ENCODE measurements around the gene TRIM47. TPM values are rescaled to one million over a fixed set of nuclear protein-coding genes. Genes with fewer than 3 reads are reported as not detected.

The TRIM47 gene
- 10 to 100 TPM; 20.4 to 21.7 TPM for polyA plus RNA-seq

- Histone ChIP-seq H3K27me3 (ENCODE audit: control insufficient read depth in 1 of 2, insufficient read depth in 2 of 2, low read length in 2 of 2) (no peaks in the 10 kb centered on the region), H3K4me1 (ENCODE audit: control insufficient read depth in 2 of 2, insufficient read depth in 2 of 2, low read length in 1 of 2) (peaks cover 8 to 26% of the 10 kb centered on the region in 2 donors), H3K9me3 (ENCODE audit: control insufficient read depth in 2 of 2, insufficient read depth in 1 of 2, low read depth in 1 of 2, low read length in 1 of 2) (no peaks in the 10 kb centered on the region), H3K27ac (ENCODE audit: low read depth in 2 of 2, low read length in 1 of 2) (peak within 1 kb of the TSS; percentile 96), H3K4me3 (ENCODE audit: low read depth in 1 of 2, low read length in 2 of 2) (peak within 1 kb of the TSS; percentile 61 to 72), H3K36me3 (ENCODE audit: control insufficient read depth in 2 of 2, insufficient read depth in 2 of 2, low read length in 1 of 2) (peaks cover 0 to 22% of the 10 kb centered on the region in 2 donors)
- 1% methylated on average over 78 to 87 of the region's 87 CpGs for WGBS, 2 donors
These were observed at the start of gene TRIM47 for GRCh38 chr17:75878174-75878998. Gene TRIM47 (minus strand): TSS chr17:75878581. CDS start chr17:75878548, 33 bp downstream.

DNA sequence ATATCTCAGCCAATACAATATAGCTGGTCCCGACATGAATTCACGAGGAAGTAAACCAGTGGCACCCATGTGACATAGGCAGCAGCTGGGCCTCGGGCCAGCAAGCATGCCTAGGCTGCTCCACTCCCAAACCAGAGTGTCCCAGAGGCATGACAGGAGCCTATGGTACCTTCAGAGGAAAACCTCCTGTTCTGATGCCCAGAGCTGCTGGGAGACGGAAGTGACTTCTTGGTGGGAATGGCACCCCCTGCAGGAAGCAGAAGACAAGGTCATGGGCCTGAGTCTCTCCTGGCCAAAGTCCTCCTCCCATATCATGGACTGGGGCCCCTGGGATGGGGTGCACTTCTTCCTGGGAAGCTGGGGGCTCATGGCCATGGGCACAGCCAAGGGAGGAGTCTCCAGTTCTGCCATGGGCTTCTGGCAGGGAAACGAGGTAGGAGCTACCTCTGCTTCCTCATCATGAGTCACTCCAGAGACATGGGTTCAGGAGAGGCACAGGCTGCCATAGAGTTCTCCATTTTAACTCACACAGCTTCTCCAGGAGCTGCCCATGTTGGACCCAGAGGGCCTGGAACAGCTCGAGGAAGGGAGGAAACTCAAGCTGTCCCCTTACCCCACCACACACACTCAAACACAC, 49.0 kb upstream of the TRIM47 start:
- Histone ChIP-seq H3K27me3 (ENCODE audit: control insufficient read depth in 1 of 2, insufficient read depth in 2 of 2, low read length in 2 of 2) (no peaks in the 10 kb centered on the region), H3K4me3 (ENCODE audit: low read depth in 1 of 2, low read length in 2 of 2) (no peak overlapping the region), H3K4me1 (ENCODE audit: control insufficient read depth in 2 of 2, insufficient read depth in 2 of 2, low read length in 1 of 2) (peaks cover 0 to 24% of the 10 kb centered on the region in 2 donors), H3K27ac (ENCODE audit: low read depth in 2 of 2, low read length in 1 of 2) (peak overlapping the region; percentile 90 to 93), H3K36me3 (ENCODE audit: control insufficient read depth in 2 of 2, insufficient read depth in 2 of 2, low read length in 1 of 2) (peaks cover 0 to 19% of the 10 kb centered on the region in 2 donors), H3K9me3 (ENCODE audit: control insufficient read depth in 2 of 2, insufficient read depth in 1 of 2, low read depth in 1 of 2, low read length in 1 of 2) (no peaks in the 10 kb centered on the region)
- WGBS, 2 donors, result 46 to 51% methylated on average over 6 of the region's 6 CpGs

- H3K27ac ChIP-seq (ENCODE audit: low read depth in 2 of 2, low read length in 1 of 2), result peak overlapping the region; percentile 85 to 93
- no peaks in the 10 kb centered on the region for H3K27me3 ChIP-seq (ENCODE audit: control insufficient read depth in 1 of 2, insufficient read depth in 2 of 2, low read length in 2 of 2)
- 77 to 85% methylated on average over 4 of the region's 4 CpGs for WGBS, 2 donors
- H3K4me3 ChIP-seq (ENCODE audit: low read depth in 1 of 2, low read length in 2 of 2), result no peak overlapping the region
- H3K9me3 ChIP-seq (ENCODE audit: control insufficient read depth in 2 of 2, insufficient read depth in 1 of 2, low read depth in 1 of 2, low read length in 1 of 2), result no peaks in the 10 kb centered on the region
- peaks cover 0 to 23% of the 10 kb centered on the region in 2 donors for H3K36me3 ChIP-seq (ENCODE audit: control insufficient read depth in 2 of 2, insufficient read depth in 2 of 2, low read length in 1 of 2)
- peaks cover 0 to 24% of the 10 kb centered on the region in 2 donors for H3K4me1 ChIP-seq (ENCODE audit: control insufficient read depth in 2 of 2, insufficient read depth in 2 of 2, low read length in 1 of 2)
These were observed 48.1 kb upstream of the TRIM47 start for GRCh38 chr17:75926456-75926855.

DNA sequence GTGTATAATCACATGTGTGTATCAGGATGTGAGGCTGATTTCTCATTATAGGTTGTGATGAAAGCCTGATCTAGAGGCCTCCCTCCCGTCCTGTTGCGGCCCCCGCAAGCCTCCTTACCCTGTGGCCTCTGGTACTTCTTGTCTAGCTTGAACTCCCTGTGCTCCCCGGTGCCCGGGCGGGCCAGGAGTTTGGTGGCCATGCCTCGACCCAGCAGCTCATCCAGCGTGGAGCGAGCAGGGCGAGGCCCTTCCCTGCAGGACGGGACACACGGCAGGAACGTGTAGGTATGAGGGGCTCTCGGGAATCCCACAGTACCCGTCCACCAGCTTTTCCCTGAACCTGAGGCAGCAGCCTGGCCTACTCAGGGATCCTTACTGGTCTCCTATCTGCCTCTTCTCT, 47.5 kb upstream of the TRIM47 start:
- peak overlapping the region; percentile 85 to 93 for H3K27ac ChIP-seq (ENCODE audit: low read depth in 2 of 2, low read length in 1 of 2)
- no peak overlapping the region for H3K4me3 ChIP-seq (ENCODE audit: low read depth in 1 of 2, low read length in 2 of 2)
- peaks cover 0 to 24% of the 10 kb centered on the region in 2 donors for H3K4me1 ChIP-seq (ENCODE audit: control insufficient read depth in 2 of 2, insufficient read depth in 2 of 2, low read length in 1 of 2)
- H3K27me3 ChIP-seq (ENCODE audit: control insufficient read depth in 1 of 2, insufficient read depth in 2 of 2, low read length in 2 of 2), result no peaks in the 10 kb centered on the region
- WGBS, 2 donors, result 90 to 92% methylated on average over 15 of the region's 15 CpGs
- H3K9me3 ChIP-seq (ENCODE audit: control insufficient read depth in 2 of 2, insufficient read depth in 1 of 2, low read depth in 1 of 2, low read length in 1 of 2), result no peaks in the 10 kb centered on the region
- H3K36me3 ChIP-seq (ENCODE audit: control insufficient read depth in 2 of 2, insufficient read depth in 2 of 2, low read length in 1 of 2), result peaks cover 0 to 23% of the 10 kb centered on the region in 2 donors

DNA sequence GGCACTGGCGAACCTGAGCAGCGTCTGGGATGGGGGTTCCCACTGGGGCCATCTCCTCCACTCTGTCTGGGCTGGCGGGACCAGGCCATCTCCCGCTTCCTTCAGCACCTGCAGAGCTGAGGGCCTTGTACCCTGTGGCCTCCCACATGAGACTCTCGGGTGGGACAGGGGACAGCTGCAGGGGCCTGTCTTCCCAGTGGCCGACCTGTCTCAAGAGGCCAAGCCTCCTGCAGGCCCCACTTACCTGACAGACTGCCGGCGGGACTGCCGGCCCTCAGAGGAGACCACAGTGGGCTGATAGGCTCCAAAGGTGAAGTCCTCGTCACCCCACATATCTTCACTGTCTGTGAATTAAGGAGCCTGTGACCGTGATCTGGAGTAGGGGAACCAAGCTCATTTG, 46.7 kb upstream of the TRIM47 start:
- WGBS, 2 donors, result 91 to 96% methylated on average over 11 of the region's 11 CpGs
- Histone ChIP-seq H3K9me3 (ENCODE audit: control insufficient read depth in 2 of 2, insufficient read depth in 1 of 2, low read depth in 1 of 2, low read length in 1 of 2) (no peaks in the 10 kb centered on the region), H3K4me3 (ENCODE audit: low read depth in 1 of 2, low read length in 2 of 2) (no peak overlapping the region), H3K4me1 (ENCODE audit: control insufficient read depth in 2 of 2, insufficient read depth in 2 of 2, low read length in 1 of 2) (peaks cover 0 to 24% of the 10 kb centered on the region in 2 donors), H3K36me3 (ENCODE audit: control insufficient read depth in 2 of 2, insufficient read depth in 2 of 2, low read length in 1 of 2) (peaks cover 0 to 26% of the 10 kb centered on the region in 2 donors), H3K27ac (ENCODE audit: low read depth in 2 of 2, low read length in 1 of 2) (no peak overlapping the region), H3K27me3 (ENCODE audit: control insufficient read depth in 1 of 2, insufficient read depth in 2 of 2, low read length in 2 of 2) (no peaks in the 10 kb centered on the region)

DNA sequence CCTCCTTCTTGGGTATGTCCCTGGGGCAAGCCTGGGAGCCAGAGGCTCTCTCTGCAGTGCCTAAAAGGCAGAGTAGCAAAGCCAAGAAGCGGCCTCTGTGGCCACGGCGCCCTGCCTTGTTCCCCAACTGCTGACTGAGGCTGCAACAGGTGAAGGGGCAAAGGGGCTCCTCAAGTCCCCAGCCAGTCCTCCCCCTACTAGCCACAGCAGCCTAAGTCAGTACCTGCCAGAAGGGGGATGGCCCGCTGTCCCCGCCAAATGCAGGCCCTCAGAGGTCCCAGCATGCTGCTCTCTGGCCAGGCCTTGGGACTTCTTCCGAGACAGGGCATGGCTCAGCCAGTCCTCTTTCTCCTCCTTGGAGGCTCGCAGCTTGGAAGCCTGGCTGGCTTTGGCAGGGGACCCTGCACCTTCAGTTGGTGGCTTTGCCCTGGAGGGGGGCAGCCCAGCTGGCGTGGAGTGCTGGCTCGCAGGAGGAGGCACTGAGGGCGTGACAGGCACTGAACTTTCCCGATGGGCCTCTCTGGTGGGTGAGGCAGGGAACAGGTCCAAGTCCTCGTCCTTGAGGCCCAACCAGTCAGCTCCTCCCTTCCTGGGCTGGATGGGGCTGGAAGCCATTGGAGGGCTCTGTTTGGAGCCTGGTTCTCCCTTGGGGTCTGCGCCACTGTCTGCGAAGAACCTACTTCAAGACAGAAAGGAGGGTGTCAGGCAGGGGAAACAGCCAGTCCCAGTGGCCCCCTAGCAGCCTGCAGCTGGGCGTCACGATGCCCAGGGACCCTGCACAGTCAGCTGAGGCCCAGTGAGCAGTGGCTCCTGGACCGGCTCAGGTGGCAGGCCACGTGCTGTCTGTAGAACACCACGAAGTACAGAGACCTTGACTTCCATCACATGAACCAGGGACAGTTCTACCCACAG, 44.8 kb upstream of the TRIM47 start:
- Histone ChIP-seq H3K9me3 (ENCODE audit: control insufficient read depth in 2 of 2, insufficient read depth in 1 of 2, low read depth in 1 of 2, low read length in 1 of 2) (no peaks in the 10 kb centered on the region), H3K4me1 (ENCODE audit: control insufficient read depth in 2 of 2, insufficient read depth in 2 of 2, low read length in 1 of 2) (peaks cover 0 to 24% of the 10 kb centered on the region in 2 donors), H3K27me3 (ENCODE audit: control insufficient read depth in 1 of 2, insufficient read depth in 2 of 2, low read length in 2 of 2) (no peaks in the 10 kb centered on the region), H3K36me3 (ENCODE audit: control insufficient read depth in 2 of 2, insufficient read depth in 2 of 2, low read length in 1 of 2) (peaks cover 0 to 37% of the 10 kb centered on the region in 2 donors), H3K27ac (ENCODE audit: low read depth in 2 of 2, low read length in 1 of 2) (no peak overlapping the region), H3K4me3 (ENCODE audit: low read depth in 1 of 2, low read length in 2 of 2) (no peak overlapping the region)
- 75 to 79% methylated on average over 19 of the region's 19 CpGs for WGBS, 2 donors

GRCh38 chr17:75922173-75922961, 44.0 kb upstream of the TRIM47 start:
- Histone ChIP-seq H3K27me3 (ENCODE audit: control insufficient read depth in 1 of 2, insufficient read depth in 2 of 2, low read length in 2 of 2) (no peaks in the 10 kb centered on the region), H3K4me1 (ENCODE audit: control insufficient read depth in 2 of 2, insufficient read depth in 2 of 2, low read length in 1 of 2) (peaks cover 0 to 18% of the 10 kb centered on the region in 2 donors), H3K27ac (ENCODE audit: low read depth in 2 of 2, low read length in 1 of 2) (no peak overlapping the region), H3K36me3 (ENCODE audit: control insufficient read depth in 2 of 2, insufficient read depth in 2 of 2, low read length in 1 of 2) (peaks cover 0 to 45% of the 10 kb centered on the region in 2 donors), H3K4me3 (ENCODE audit: low read depth in 1 of 2, low read length in 2 of 2) (no peak overlapping the region), H3K9me3 (ENCODE audit: control insufficient read depth in 2 of 2, insufficient read depth in 1 of 2, low read depth in 1 of 2, low read length in 1 of 2) (no peaks in the 10 kb centered on the region)
- WGBS, 2 donors, result 85 to 89% methylated on average over 18 of the region's 18 CpGs

DNA sequence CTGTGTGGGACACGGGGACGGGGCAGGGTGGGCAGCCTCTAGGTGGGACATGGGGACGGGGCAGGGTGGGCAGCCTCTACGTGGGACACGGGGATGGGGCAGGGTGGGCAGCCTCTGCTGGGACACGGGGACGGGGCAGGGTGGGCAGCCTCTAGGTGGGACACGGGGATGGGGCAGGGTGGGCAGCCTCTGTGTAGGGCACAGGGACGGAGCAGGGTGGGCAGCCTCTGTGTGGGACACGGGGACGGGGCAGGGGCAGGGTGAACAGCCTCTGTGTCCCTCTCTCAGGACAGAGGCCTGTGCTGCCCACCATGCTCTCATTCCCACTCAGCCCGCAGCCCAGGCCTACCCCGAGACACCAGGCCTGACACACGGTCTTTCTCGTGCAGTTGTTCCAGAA, 43.2 kb upstream of the TRIM47 start:
- Histone ChIP-seq H3K9me3 (ENCODE audit: control insufficient read depth in 2 of 2, insufficient read depth in 1 of 2, low read depth in 1 of 2, low read length in 1 of 2) (no peaks in the 10 kb centered on the region), H3K27ac (ENCODE audit: low read depth in 2 of 2, low read length in 1 of 2) (no peak overlapping the region), H3K36me3 (ENCODE audit: control insufficient read depth in 2 of 2, insufficient read depth in 2 of 2, low read length in 1 of 2) (peaks cover 0 to 47% of the 10 kb centered on the region in 2 donors), H3K27me3 (ENCODE audit: control insufficient read depth in 1 of 2, insufficient read depth in 2 of 2, low read length in 2 of 2) (no peaks in the 10 kb centered on the region), H3K4me3 (ENCODE audit: low read depth in 1 of 2, low read length in 2 of 2) (no peak overlapping the region), H3K4me1 (ENCODE audit: control insufficient read depth in 2 of 2, insufficient read depth in 2 of 2, low read length in 1 of 2) (peaks cover 0 to 14% of the 10 kb centered on the region in 2 donors)
- 95 to 97% methylated on average over 13 to 15 of the region's 15 CpGs for WGBS, 2 donors

Measured in esophagus (tissue), 2 donors.